ENCODE data around the gene SPINK13. TPM values are rescaled to one million over a fixed set of nuclear protein-coding genes. Genes with fewer than 3 reads are reported as not detected.

SPINK13 gene
- total and polyA plus RNA-seq, 2 of the 8 experiments (the other 6 are each of a cell fraction or from before 2014, with no cell fraction given): not detected

DNA sequence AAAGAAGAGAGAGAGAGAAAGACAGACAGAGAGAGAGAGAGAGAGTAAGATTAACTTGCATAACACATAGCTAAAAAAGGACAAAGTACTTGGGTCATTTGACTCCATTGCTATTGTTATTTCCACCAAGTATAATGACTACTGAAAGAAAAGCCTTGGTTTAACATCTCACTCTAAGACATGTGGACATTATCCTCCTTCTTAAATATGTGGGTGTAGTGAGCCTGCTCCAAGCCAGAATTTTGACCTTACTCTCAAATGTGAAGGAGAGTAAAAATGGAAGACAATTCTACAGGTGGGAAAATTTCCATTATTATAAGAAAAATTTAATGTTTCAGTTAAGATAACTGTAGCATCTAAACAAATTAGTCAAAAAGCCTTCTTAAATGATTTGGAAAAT lies 38.8 kb upstream of the SPINK13 start:
- Histone ChIP-seq H3K79me1 (ENCODE audit: low read depth, low read length) (no peaks in the 10 kb centered on the region), H3K79me2 (ENCODE audit: control insufficient read depth in 1 of 2, insufficient read depth in 2 of 2, low read length in 2 of 2) (no peaks in the 10 kb centered on the region), H3K9me3 (ENCODE audit: insufficient read depth in 2 of 2, low read depth in 1 of 2, low read length in 1 of 2) (no peaks in the 10 kb centered on the region), H3K27me3 (replicated peaks in 1 of 4; ENCODE audit: control insufficient read depth in 3 of 4, extremely low read depth in 1 of 4, insufficient read depth in 3 of 4, low read length in 3 of 4) (no peaks in the 10 kb centered on the region), H3K9ac (replicated peaks in 1 of 4; ENCODE audit: extremely low read depth in 1 of 4, low read depth in 3 of 4, low read length in 3 of 4) (no peak overlapping the region), H3K23ac (ENCODE audit: insufficient read length) (no peak overlapping the region), H2BK12ac (ENCODE audit: low read depth, low read length) (no peak overlapping the region), H3K14ac (ENCODE audit: insufficient read length) (no peak overlapping the region), H3K18ac (ENCODE audit: extremely low read depth, low read length) (no peak overlapping the region), H4K5ac (ENCODE audit: insufficient read length, low read depth, low read length) (no peak overlapping the region), H4K91ac (replicated peaks; ENCODE audit: insufficient read length, low read length) (no peak overlapping the region), H2BK15ac (ENCODE audit: low read length) (no peak overlapping the region), H2BK5ac (ENCODE audit: low read depth, low read length) (no peak overlapping the region), H3K23me2 (ENCODE audit: low read depth, low read length) (no peaks in the 10 kb centered on the region), H3K27ac (ENCODE audit: low read depth, low read length) (no peak overlapping the region), H3K4ac (replicated peaks; ENCODE audit: insufficient read length, low read depth, low read length) (no peak overlapping the region), H3K56ac (replicated peaks; ENCODE audit: insufficient read length, low read depth, low read length) (no peak overlapping the region), H2AFZ (ENCODE audit: low read length) (no peak overlapping the region), H3K4me2 (ENCODE audit: insufficient read depth in 1 of 2, low read depth in 2 of 2, low read length in 2 of 2) (peak overlapping the region in 1 of 2 experiments; percentile 54; a peak in 1 of 4 replicates), H2AK5ac (ENCODE audit: low read depth, low read length) (no peak overlapping the region), H3K4me1 (replicated peaks in 1 of 4; ENCODE audit: control insufficient read depth in 3 of 4, insufficient read depth in 4 of 4, low read length in 3 of 4) (peaks cover 0 to 5% (median 0%) of the 10 kb centered on the region in 4 experiments; a peak in 1 of 7 replicates), H3K4me3 (ENCODE audit: extremely low read depth in 1 of 4, insufficient read depth in 2 of 4, low read depth in 3 of 4, low read length in 4 of 4) (peak overlapping the region in 2 of 4 experiments; percentile 18 to 38; a peak in 2 of 8 replicates), H3K36me3 (ENCODE audit: control insufficient read depth in 2 of 4, insufficient read depth in 4 of 4, low read length in 3 of 4) (no peaks in the 10 kb centered on the region), H4K8ac (ENCODE audit: extremely low read depth, insufficient read depth, low read length) (no peak overlapping the region), H2BK20ac (ENCODE audit: low read length) (no peak overlapping the region), H2BK120ac (replicated peaks; ENCODE audit: low read depth, low read length) (no peak overlapping the region), H4K20me1 (replicated peaks in 1 of 2; ENCODE audit: control insufficient read depth in 1 of 2, insufficient read depth in 2 of 2, low read length in 2 of 2) (no peaks in the 10 kb centered on the region)
- ChIA-PET CTCF (ENCODE audit: partially characterized antibody) (interaction anchor here (1.1 kb wide), 1 partner anchor 145 kb away, joined by 3 read pairs; no protein-coding TSS in a partner anchor), POLR2A (ENCODE audit: partially characterized antibody) (no interaction called here)
- no peak for FAIRE-seq
- no peak for DNase-seq (ENCODE audit: low read depth in 1 of 2, low spot score in 2 of 2)
- no peak for TF ChIP-seq HDAC6 (IDR thresholded peaks at IDR 0.05; ENCODE audit: low read depth, low read length)
- TF ChIP-seq TEAD4 (IDR thresholded peaks at IDR 0.05; ENCODE audit: low read depth, low read length): no peak
- no peak for TF ChIP-seq SIN3A (conservative IDR thresholded peaks at IDR 0.05 in 1 of 2, IDR thresholded peaks at IDR 0.05 in 1 of 2; ENCODE audit: low read depth in 1 of 2, low read length in 2 of 2)
- no peak for TF ChIP-seq POLR2A (IDR thresholded peaks at IDR 0.05; ENCODE audit: control extremely low read depth in 1 of 2, low read depth in 2 of 2, low read length in 2 of 2)
- TF ChIP-seq NANOG (IDR thresholded peaks at IDR 0.05; ENCODE audit: insufficient read depth, low read depth, low read length, poor library complexity, severe bottlenecking): no peak
- TF ChIP-seq PHF8 (conservative IDR thresholded peaks at IDR 0.05; ENCODE audit: low read depth, low read length): no peak
- no peak for TF ChIP-seq ASH2L (IDR thresholded peaks at IDR 0.05; ENCODE audit: low read length)
- TF ChIP-seq CBX8 (IDR thresholded peaks at IDR 0.05; ENCODE audit: borderline replicate concordance, low read depth, low read length): no peak
- TF ChIP-seq FOSL1 (IDR thresholded peaks at IDR 0.05; ENCODE audit: insufficient read depth, low read depth, low read length): no peak
- no peak for TF ChIP-seq EGR1 (IDR thresholded peaks at IDR 0.05; ENCODE audit: borderline replicate concordance, low read depth, low read length)
- no peak for TF ChIP-seq SIRT6 (IDR thresholded peaks at IDR 0.05; ENCODE audit: low read length)
